ENCODE results near the gene SELENOO.

Gene SELENOO

GRCh38 chr22:50248196-50249081 is 47.6 kb downstream of the SELENOO start:
- Histone ChIP-seq H3K9ac (ENCODE audit: low read length) (no peak overlapping the region), H3K4me3 (ENCODE audit: low read depth, low read length) (no peak overlapping the region), H3K27ac (ENCODE audit: low read depth, low read length) (no peak overlapping the region), H3K9me3 (ENCODE audit: control insufficient read depth, insufficient read depth, low read depth, low read length) (no peaks in the 10 kb centered on the region), H3K36me3 (ENCODE audit: control insufficient read depth, insufficient read depth, low read length) (peaks cover 10% of the 10 kb centered on the region), H3K27me3 (ENCODE audit: control insufficient read depth, insufficient read depth, low read length) (no peaks in the 10 kb centered on the region), H3K4me1 (ENCODE audit: control insufficient read depth, insufficient read depth, low read length) (peaks cover 24% of the 10 kb centered on the region)

GRCh38 chr22:50249341-50250248 is 48.8 kb downstream of the SELENOO start:
- H3K36me3 ChIP-seq (ENCODE audit: control insufficient read depth, insufficient read depth, low read length) = peaks cover 14% of the 10 kb centered on the region
- peak overlapping the region; percentile 83; the same call in 1 of the 2 replicates for H3K4me3 ChIP-seq (ENCODE audit: low read depth, low read length)
- no peak overlapping the region for H3K9ac ChIP-seq (ENCODE audit: low read length)
- no peaks in the 10 kb centered on the region for H3K27me3 ChIP-seq (ENCODE audit: control insufficient read depth, insufficient read depth, low read length)
- no peaks in the 10 kb centered on the region for H3K9me3 ChIP-seq (ENCODE audit: control insufficient read depth, insufficient read depth, low read depth, low read length)
- no peak overlapping the region for H3K27ac ChIP-seq (ENCODE audit: low read depth, low read length)
- H3K4me1 ChIP-seq (ENCODE audit: control insufficient read depth, insufficient read depth, low read length) = peaks cover 17% of the 10 kb centered on the region

GRCh38 chr22:50250249-50250554 is 49.4 kb downstream of the SELENOO start:
- H3K36me3 ChIP-seq (ENCODE audit: control insufficient read depth, insufficient read depth, low read length) = peaks cover 16% of the 10 kb centered on the region
- no peak overlapping the region for H3K27ac ChIP-seq (ENCODE audit: low read depth, low read length)
- H3K4me3 ChIP-seq (ENCODE audit: low read depth, low read length) = peak overlapping the region; percentile 83
- H3K4me1 ChIP-seq (ENCODE audit: control insufficient read depth, insufficient read depth, low read length) = peaks cover 17% of the 10 kb centered on the region
- no peaks in the 10 kb centered on the region for H3K27me3 ChIP-seq (ENCODE audit: control insufficient read depth, insufficient read depth, low read length)
- no peak overlapping the region for H3K9ac ChIP-seq (ENCODE audit: low read length)
- no peaks in the 10 kb centered on the region for H3K9me3 ChIP-seq (ENCODE audit: control insufficient read depth, insufficient read depth, low read depth, low read length)

- H3K9ac ChIP-seq (ENCODE audit: low read length) = peak within 1 kb of the TSS; percentile 67
- H3K27ac ChIP-seq (ENCODE audit: low read depth, low read length) = peak within 1 kb of the TSS; percentile 36; the same call in 1 of the 2 replicates
- H3K36me3 ChIP-seq (ENCODE audit: control insufficient read depth, insufficient read depth, low read length) = peaks cover 18% of the 10 kb centered on the region
- H3K27me3 ChIP-seq (ENCODE audit: control insufficient read depth, insufficient read depth, low read length) = no peaks in the 10 kb centered on the region
- H3K9me3 ChIP-seq (ENCODE audit: control insufficient read depth, insufficient read depth, low read depth, low read length) = no peaks in the 10 kb centered on the region
- H3K4me3 ChIP-seq (ENCODE audit: low read depth, low read length) = peak within 1 kb of the TSS; percentile 83
- peaks cover 14% of the 10 kb centered on the region for H3K4me1 ChIP-seq (ENCODE audit: control insufficient read depth, insufficient read depth, low read length)
Measured at GRCh38 chr22:50250555-50251476, 50.0 kb downstream of the SELENOO start, which contains the start of gene HDAC10. Gene HDAC10 (minus strand): TSS chr22:50251265. CDS start chr22:50251032, 233 bp downstream.

GRCh38 chr22:50251477-50252081 is 50.8 kb downstream of the SELENOO start:
- Histone ChIP-seq H3K27me3 (ENCODE audit: control insufficient read depth, insufficient read depth, low read length) (no peaks in the 10 kb centered on the region), H3K27ac (ENCODE audit: low read depth, low read length) (no peak overlapping the region), H3K9me3 (ENCODE audit: control insufficient read depth, insufficient read depth, low read depth, low read length) (no peaks in the 10 kb centered on the region), H3K4me1 (ENCODE audit: control insufficient read depth, insufficient read depth, low read length) (peaks cover 11% of the 10 kb centered on the region), H3K9ac (ENCODE audit: low read length) (no peak overlapping the region), H3K36me3 (ENCODE audit: control insufficient read depth, insufficient read depth, low read length) (peaks cover 14% of the 10 kb centered on the region), H3K4me3 (ENCODE audit: low read depth, low read length) (peak overlapping the region; percentile 83)

GRCh38 chr22:50252082-50253045 is 51.6 kb downstream of the SELENOO start:
- H3K36me3 ChIP-seq (ENCODE audit: control insufficient read depth, insufficient read depth, low read length) = peaks cover 15% of the 10 kb centered on the region

GRCh38 chr22:50253046-50253915 is 52.5 kb downstream of the SELENOO start:
- Histone ChIP-seq H3K4me3 (ENCODE audit: low read depth, low read length) (no peak overlapping the region), H3K9me3 (ENCODE audit: control insufficient read depth, insufficient read depth, low read depth, low read length) (no peaks in the 10 kb centered on the region), H3K9ac (ENCODE audit: low read length) (no peak overlapping the region), H3K27ac (ENCODE audit: low read depth, low read length) (no peak overlapping the region), H3K36me3 (ENCODE audit: control insufficient read depth, insufficient read depth, low read length) (peaks cover 16% of the 10 kb centered on the region), H3K27me3 (ENCODE audit: control insufficient read depth, insufficient read depth, low read length) (no peaks in the 10 kb centered on the region), H3K4me1 (ENCODE audit: control insufficient read depth, insufficient read depth, low read length) (peaks cover 11% of the 10 kb centered on the region)

More at GRCh38 chr22:50252082-50253045, 51.6 kb downstream of the SELENOO start:
- Histone ChIP-seq H3K4me1 (ENCODE audit: control insufficient read depth, insufficient read depth, low read length) (peaks cover 11% of the 10 kb centered on the region), H3K4me3 (ENCODE audit: low read depth, low read length) (peak overlapping the region; percentile 83), H3K9ac (ENCODE audit: low read length) (no peak overlapping the region), H3K27ac (ENCODE audit: low read depth, low read length) (no peak overlapping the region), H3K9me3 (ENCODE audit: control insufficient read depth, insufficient read depth, low read depth, low read length) (no peaks in the 10 kb centered on the region), H3K27me3 (ENCODE audit: control insufficient read depth, insufficient read depth, low read length) (no peaks in the 10 kb centered on the region)

- Histone ChIP-seq H3K4me1 (ENCODE audit: control insufficient read depth, insufficient read depth, low read length) (peaks cover 11% of the 10 kb centered on the region), H3K9me3 (ENCODE audit: control insufficient read depth, insufficient read depth, low read depth, low read length) (no peaks in the 10 kb centered on the region), H3K4me3 (ENCODE audit: low read depth, low read length) (no peak overlapping the region), H3K9ac (ENCODE audit: low read length) (no peak overlapping the region), H3K27ac (ENCODE audit: low read depth, low read length) (no peak overlapping the region), H3K27me3 (ENCODE audit: control insufficient read depth, insufficient read depth, low read length) (no peaks in the 10 kb centered on the region), H3K36me3 (ENCODE audit: control insufficient read depth, insufficient read depth, low read length) (peaks cover 16% of the 10 kb centered on the region)
Measured at GRCh38 chr22:50253941-50254340, 53.1 kb downstream of the SELENOO start.

GRCh38 chr22:50255099-50255498 is 54.3 kb downstream of the SELENOO start:
- H3K36me3 ChIP-seq (ENCODE audit: control insufficient read depth, insufficient read depth, low read length) = peaks cover 16% of the 10 kb centered on the region
- H3K4me3 ChIP-seq (ENCODE audit: low read depth, low read length) = no peak overlapping the region
- H3K27me3 ChIP-seq (ENCODE audit: control insufficient read depth, insufficient read depth, low read length) = peaks cover 1% of the 10 kb centered on the region
- H3K9me3 ChIP-seq (ENCODE audit: control insufficient read depth, insufficient read depth, low read depth, low read length) = no peaks in the 10 kb centered on the region
- no peak overlapping the region for H3K9ac ChIP-seq (ENCODE audit: low read length)
- H3K4me1 ChIP-seq (ENCODE audit: control insufficient read depth, insufficient read depth, low read length) = peaks cover 9% of the 10 kb centered on the region
- no peak overlapping the region for H3K27ac ChIP-seq (ENCODE audit: low read depth, low read length)

Data from HUES6 (cell line).